GM12891 (cell line): ENCODE data around the gene SLC16A9.

Experiments
- POLR2A ChIP-seq: IDR thresholded peaks from 2 replicates; pipeline ENCODE4 v1.6.1; 2011; ENCODE audit warnings: low read depth, low read length, control low read depth
- TAF1 ChIP-seq: IDR thresholded peaks from 2 replicates; pipeline ENCODE4 v1.6.1; 2011; ENCODE audit warnings: low read depth, low read length, control low read depth

GRCh38 chr10:59648711-59649201 is 60.9 kb downstream of the SLC16A9 start:
- no peak for TF ChIP-seq POLR2A
- no peak for TF ChIP-seq TAF1
